Ectodermal cell (in vitro differentiated cells): ENCODE measurements around the gene KRTAP10-3.

Experiments
- H3K27ac ChIP-seq: 2 replicates; pipeline ENCODE4 v1.7.0; 2013; ENCODE audit warnings: mild to moderate bottlenecking, low read depth, low read length; ENCODE audit not compliant: insufficient read depth, poor library complexity, severe bottlenecking
- H3K27me3 ChIP-seq: 2 replicates; pipeline ENCODE4 v1.7.0; 2013; ENCODE audit warnings: mild to moderate bottlenecking, low read length; ENCODE audit not compliant: insufficient read depth, control insufficient read depth, poor library complexity, severe bottlenecking
- H3K36me3 ChIP-seq: one replicate; pipeline ENCODE4 v1.7.0; 2013; ENCODE audit warnings: low read length; ENCODE audit not compliant: control insufficient read depth, insufficient read depth
- H3K4me1 ChIP-seq: one replicate; pipeline ENCODE4 v1.7.0; 2013; ENCODE audit warnings: low read length; ENCODE audit not compliant: control insufficient read depth, insufficient read depth
- H3K4me3 ChIP-seq: 2 replicates; pipeline ENCODE4 v1.7.0; 2013; ENCODE audit warnings: low read depth, low read length, control low read depth; ENCODE audit not compliant: insufficient read depth
- H3K9me3 ChIP-seq: 2 replicates; pipeline ENCODE4 v1.7.0; 2013; ENCODE audit warnings: mild to moderate bottlenecking, low read length, moderate library complexity; ENCODE audit not compliant: control insufficient read depth
- WGBS, 2 experiments: methylation state at CpG; one replicate each; pipeline ENCODE4 v1.1.7; 2013; ENCODE audit warnings: missing lambda C conversion rate in 2 of 2; 5-methylcytosine and 5-hydroxymethylcytosine counted together

KRTAP10-3 gene

DNA sequence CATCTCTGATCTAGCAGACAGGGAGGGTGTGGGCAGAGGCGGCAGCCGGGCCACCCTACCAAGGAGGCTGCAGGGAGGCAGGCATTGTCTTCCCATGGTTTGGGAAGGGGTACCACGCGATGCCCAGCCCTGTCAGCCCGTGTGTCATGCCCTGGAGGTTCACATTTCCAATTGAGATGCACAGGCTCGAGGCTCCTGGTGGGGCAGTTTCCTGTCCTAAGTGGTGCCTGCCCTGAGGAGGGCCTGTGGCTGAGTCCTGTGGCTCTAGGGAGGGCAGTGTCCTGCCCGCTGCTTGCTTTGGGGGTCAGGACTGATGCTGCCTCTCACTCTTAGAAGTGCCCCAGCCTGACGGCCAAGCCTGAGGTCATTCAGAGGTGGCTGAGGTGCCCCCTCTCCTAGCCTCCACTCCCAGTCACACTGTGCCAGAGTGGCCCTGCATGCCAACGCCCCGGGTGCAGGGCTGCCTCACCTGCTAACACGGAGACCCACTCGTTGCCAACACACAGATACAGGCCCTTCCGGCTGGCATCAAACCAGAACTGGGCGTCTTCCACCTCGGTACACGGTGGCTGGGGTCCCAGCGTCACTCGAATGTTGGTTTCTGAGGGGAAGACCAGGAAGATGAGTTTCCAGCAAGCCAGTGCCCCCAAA lies 30.5 kb downstream of the KRTAP10-3 start:
- H3K9me3 ChIP-seq: no peaks in the 10 kb centered on the region
- no peaks in the 10 kb centered on the region for H3K4me1 ChIP-seq
- no peak overlapping the region for H3K4me3 ChIP-seq
- no peak overlapping the region for H3K27ac ChIP-seq
- WGBS, 2 experiments: 93% methylated on average over 18 of the region's 18 CpGs
- H3K27me3 ChIP-seq: no peaks in the 10 kb centered on the region
- H3K36me3 ChIP-seq: no peaks in the 10 kb centered on the region

GRCh38 chr21:44527156-44527982 lies 31.2 kb downstream of the KRTAP10-3 start:
- no peaks in the 10 kb centered on the region for H3K36me3 ChIP-seq
- no peak overlapping the region for H3K27ac ChIP-seq
- H3K4me3 ChIP-seq: no peak overlapping the region
- H3K9me3 ChIP-seq: no peaks in the 10 kb centered on the region
- no peaks in the 10 kb centered on the region for H3K4me1 ChIP-seq
- H3K27me3 ChIP-seq: no peaks in the 10 kb centered on the region
- 94 to 95% methylated on average over 37 of the region's 37 CpGs for WGBS, 2 experiments

- H3K4me3 ChIP-seq: no peak overlapping the region
- H3K9me3 ChIP-seq: no peaks in the 10 kb centered on the region
- H3K27me3 ChIP-seq: no peaks in the 10 kb centered on the region
- H3K36me3 ChIP-seq: no peaks in the 10 kb centered on the region
- 91 to 93% methylated on average over 12 of the region's 12 CpGs for WGBS, 2 experiments
- H3K4me1 ChIP-seq: no peaks in the 10 kb centered on the region
- no peak overlapping the region for H3K27ac ChIP-seq
Observed at GRCh38 chr21:44526096-44526997, 32.2 kb downstream of the KRTAP10-3 start.

DNA sequence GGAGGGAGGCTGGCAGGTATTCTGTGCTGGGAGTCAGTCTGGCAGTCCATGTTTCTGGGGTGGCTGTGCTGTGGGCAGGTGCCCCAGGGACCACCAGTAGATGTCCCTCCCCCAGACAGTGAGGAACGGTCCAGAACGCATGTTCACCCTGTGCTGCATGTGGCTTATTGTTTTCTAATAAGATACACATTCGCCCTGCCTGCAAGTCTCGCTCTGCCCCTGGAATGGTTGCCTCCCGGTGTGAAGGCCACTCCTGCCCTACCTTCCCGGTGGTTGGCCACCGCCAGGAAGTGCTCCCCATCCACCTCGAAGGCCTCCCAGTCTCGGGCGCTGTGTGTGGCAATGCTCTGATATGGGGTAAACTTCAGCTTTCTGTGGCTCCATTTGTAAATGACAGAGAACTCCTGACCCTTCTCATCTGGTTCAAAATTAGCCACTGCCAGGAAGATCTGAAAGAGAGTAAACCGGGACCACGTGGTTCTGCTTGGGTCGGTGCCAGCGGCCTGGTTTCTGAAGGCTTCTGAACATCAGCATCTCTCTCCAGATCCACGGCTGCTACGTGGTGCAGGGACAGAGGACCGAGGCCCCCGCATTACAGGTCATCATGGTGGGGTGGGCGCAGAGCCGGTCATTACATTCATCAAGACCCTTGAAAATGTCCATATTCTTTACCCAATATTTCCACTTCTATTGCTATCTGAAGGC lies 33.1 kb downstream of the KRTAP10-3 start:
- Histone ChIP-seq H3K27me3 (no peaks in the 10 kb centered on the region), H3K4me3 (no peak overlapping the region), H3K4me1 (no peaks in the 10 kb centered on the region), H3K36me3 (no peaks in the 10 kb centered on the region), H3K9me3 (no peaks in the 10 kb centered on the region), H3K27ac (no peak overlapping the region)
- WGBS, 2 experiments: 93 to 95% methylated on average over 20 of the region's 20 CpGs

DNA sequence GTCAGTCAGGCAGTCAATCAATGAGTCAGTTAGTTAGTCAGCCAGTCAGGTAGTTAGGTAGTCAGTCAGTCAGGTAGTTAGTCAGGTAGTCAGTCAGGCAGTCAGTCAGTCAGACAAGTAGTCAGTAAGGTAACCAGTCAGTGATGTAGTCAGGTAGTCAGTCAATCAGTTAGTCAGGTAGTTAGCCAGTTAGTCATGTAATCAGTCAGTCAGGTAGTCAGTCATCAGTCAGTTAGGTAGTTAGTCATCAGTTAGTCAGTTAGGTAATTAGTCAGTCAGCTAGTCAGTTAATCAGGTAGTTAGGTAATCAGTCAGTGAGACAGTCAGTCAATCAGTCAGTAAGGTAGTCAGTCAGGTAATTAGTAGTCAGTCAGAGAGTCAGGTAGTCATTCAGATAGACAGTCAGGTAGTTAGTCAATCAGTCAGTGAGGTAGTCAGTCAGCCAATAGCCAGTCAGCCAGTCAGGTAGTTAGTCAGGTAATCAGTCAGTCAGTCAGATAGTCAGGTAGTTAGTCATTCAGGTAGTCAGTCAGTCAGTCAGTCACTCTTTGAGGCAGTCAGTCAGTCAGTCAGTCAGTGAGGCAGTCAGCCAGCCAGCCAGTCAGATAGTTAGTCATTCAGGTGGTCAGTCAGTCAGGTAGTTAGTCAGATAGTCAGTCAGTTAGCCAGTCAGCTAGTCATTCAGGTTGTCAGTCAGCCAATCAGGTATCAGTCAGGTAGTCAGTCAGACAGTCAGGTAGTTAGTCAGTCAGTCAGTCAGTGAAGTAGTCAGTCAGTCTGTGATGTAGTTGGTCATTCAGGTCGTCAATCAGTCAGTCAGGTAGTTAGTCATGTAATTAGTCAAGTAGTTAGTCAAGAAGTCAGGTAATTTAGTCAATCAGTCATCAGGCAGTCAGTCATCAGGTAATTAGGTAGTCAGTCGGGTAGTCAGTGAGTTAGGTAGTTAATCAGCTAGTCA lies 33.9 kb downstream of the KRTAP10-3 start:
- no peak overlapping the region for H3K27ac ChIP-seq
- H3K4me3 ChIP-seq: no peak overlapping the region
- no peaks in the 10 kb centered on the region for H3K27me3 ChIP-seq
- H3K4me1 ChIP-seq: no peaks in the 10 kb centered on the region
- no peaks in the 10 kb centered on the region for H3K9me3 ChIP-seq
- WGBS, 2 experiments: 85 to 87% methylated on average over 2 of the region's 2 CpGs
- H3K36me3 ChIP-seq: no peaks in the 10 kb centered on the region

DNA sequence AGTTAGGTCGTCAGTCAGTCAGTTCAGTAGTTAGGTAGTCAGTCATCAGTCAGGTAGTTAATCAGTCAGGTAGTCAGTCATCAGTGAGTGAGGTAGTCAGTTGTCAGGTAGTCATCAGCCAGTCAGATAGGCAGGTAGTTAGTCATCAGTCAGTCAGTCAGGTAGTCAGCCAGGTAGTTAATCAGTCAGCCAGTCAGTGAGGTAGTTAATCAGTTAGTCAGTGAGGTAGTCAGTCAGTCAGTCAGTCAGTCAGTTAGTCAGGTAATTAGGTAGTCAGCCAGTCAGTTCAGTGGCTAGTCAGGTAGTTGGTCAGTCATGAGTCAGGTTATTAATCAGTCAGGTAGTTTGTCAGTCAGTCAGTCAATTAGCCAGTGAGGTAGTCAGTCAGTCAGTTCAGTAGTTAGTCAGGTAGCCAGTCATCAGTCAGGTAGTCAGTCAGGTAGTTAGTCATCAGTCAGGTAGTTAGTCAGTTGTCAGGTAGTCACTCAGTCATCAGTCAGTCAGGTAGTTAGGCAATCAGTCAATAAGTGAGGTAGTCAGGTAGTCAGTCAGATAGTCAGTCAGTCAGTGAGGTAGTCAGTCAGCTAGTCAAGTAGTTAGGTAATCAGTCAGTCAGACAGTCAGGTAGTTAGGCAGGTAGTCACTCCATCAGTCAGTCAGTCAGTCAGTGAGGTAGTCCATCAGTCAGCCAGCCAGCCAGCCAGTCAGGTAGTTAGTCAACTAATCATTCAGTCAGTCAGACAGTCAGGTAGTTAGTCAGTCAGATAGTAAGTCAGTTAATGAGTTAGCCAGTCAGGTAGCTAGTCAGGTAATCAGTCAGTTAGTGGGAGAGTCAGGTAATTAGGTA lies 34.8 kb downstream of the KRTAP10-3 start:
- no peaks in the 10 kb centered on the region for H3K27me3 ChIP-seq
- no peak overlapping the region for H3K27ac ChIP-seq
- 81 to 89% methylated on average over 1 of the region's 1 CpG for WGBS, 2 experiments
- no peaks in the 10 kb centered on the region for H3K36me3 ChIP-seq
- no peaks in the 10 kb centered on the region for H3K9me3 ChIP-seq
- no peaks in the 10 kb centered on the region for H3K4me1 ChIP-seq
- H3K4me3 ChIP-seq: no peak overlapping the region

- no peaks in the 10 kb centered on the region for H3K27me3 ChIP-seq
- no peaks in the 10 kb centered on the region for H3K36me3 ChIP-seq
- no peak overlapping the region for H3K4me3 ChIP-seq
- no peaks in the 10 kb centered on the region for H3K4me1 ChIP-seq
- H3K27ac ChIP-seq: no peak overlapping the region
- WGBS, 2 experiments: 96% methylated on average over 1 of the region's 1 CpG
- H3K9me3 ChIP-seq: no peaks in the 10 kb centered on the region
Observed at GRCh38 chr21:44522753-44523204, 35.8 kb downstream of the KRTAP10-3 start.

DNA sequence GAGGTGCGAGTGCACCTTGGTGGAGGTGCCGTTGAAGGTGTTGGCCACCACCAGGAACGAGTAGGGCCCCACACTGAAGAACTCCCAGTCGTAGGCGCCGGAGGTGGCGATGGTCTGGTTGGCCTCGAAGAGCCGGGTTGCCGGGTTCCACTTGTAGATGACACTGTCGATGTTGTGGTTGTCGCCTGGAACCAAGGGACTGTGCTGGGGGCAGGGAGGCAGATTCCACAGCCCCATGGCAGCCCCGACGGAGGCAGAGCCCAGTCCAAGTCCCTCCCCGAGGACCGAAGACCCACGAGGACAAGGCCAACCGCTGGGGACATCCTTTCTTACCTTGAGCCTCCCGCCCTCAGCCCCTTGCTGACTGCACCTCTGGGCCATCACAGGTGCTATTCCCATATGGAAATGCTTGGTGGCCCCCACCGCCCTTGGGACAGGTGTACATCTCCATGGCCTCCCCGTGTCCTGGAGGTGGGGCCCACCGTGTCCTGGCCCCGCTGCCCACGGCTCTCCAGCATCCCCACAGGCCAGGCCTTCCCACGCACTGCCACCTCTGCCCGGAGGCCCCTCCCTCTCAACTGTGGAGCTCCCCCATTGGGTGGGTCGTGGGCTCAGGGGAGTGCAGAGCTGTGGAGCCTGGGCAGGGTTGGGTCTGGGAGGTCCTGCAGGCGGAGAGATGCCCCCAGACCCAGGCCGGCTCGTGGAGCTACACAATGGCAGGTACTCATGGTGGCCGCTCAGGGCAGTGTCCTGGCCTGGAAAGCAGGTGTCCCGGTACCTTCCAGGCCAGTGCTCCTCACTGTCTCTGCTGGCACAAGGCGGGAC lies 36.5 kb downstream of the KRTAP10-3 start:
- H3K9me3 ChIP-seq: no peaks in the 10 kb centered on the region
- H3K4me3 ChIP-seq: no peak overlapping the region
- WGBS, 2 experiments: 92 to 93% methylated on average over 33 of the region's 33 CpGs

More for the DNA sequence above, 36.5 kb downstream of the KRTAP10-3 start:
- Histone ChIP-seq H3K27ac (no peak overlapping the region), H3K27me3 (no peaks in the 10 kb centered on the region), H3K36me3 (no peaks in the 10 kb centered on the region), H3K4me1 (no peaks in the 10 kb centered on the region)
